ENCODE measurements around the gene PSMA3.
"Not testable (repeated sequence)": the region's sequence is repeated elsewhere in the genome, so short reads cannot be mapped to it uniquely, and the experiment has no call there.

PSMA3 gene

GRCh38 chr14:58244556-58245387 is at the start of gene PSMA3:
TSS of gene PSMA3 (plus strand) at chr14:58244843. CDS start at chr14:58244921, 78 bp downstream.
- DNase-seq, result peak; percentile 97

- no peak for DNase-seq
Observed at GRCh38 chr14:58196198-58196597, 48.4 kb upstream of the PSMA3 start.

GRCh38 chr14:58198086-58198485 is 46.6 kb upstream of the PSMA3 start:
- DNase-seq, result no peak

- DNase-seq, result peak; percentile 87
Observed at GRCh38 chr14:58199726-58200479, 44.7 kb upstream of the PSMA3 start, which contains the start of gene ACTR10. TSS of gene ACTR10 (plus strand) at chr14:58200149. CDS start at chr14:58200218, 69 bp downstream.

GRCh38 chr14:58200480-58200841 is 44.2 kb upstream of the PSMA3 start:
- DNase-seq, result no peak

- DNase-seq, result no peak
Observed at GRCh38 chr14:58200846-58201245, 43.8 kb upstream of the PSMA3 start.

- DNase-seq, result no peak
Observed at GRCh38 chr14:58213176-58213575, 31.5 kb upstream of the PSMA3 start.

- no peak for DNase-seq
Observed at GRCh38 chr14:58215191-58215914, 29.3 kb upstream of the PSMA3 start.

GRCh38 chr14:58216544-58216943 is 28.1 kb upstream of the PSMA3 start:
- DNase-seq, result no peak

- DNase-seq, result no peak
Observed at GRCh38 chr14:58227096-58227819, 17.4 kb upstream of the PSMA3 start.

GRCh38 chr14:58238252-58239243 is 6.1 kb upstream of the PSMA3 start:
- no peak for DNase-seq

GRCh38 chr14:58239244-58240195 is 5.1 kb upstream of the PSMA3 start:
- DNase-seq, result peak; percentile 84

GRCh38 chr14:58243790-58244555 is 670 bp upstream of the PSMA3 start:
- no peak for DNase-seq

- no peak for DNase-seq
Observed at GRCh38 chr14:58245562-58245961, 919 bp downstream of the PSMA3 start.

GRCh38 chr14:58249611-58250010 is 5.0 kb downstream of the PSMA3 start:
- DNase-seq, result no peak

GRCh38 chr14:58258156-58258555 is 13.5 kb downstream of the PSMA3 start:
- DNase-seq, result no peak

- DNase-seq, result not testable (repeated sequence)
Observed at GRCh38 chr14:58262005-58262404, 17.4 kb downstream of the PSMA3 start.

- DNase-seq, result no peak
Observed at GRCh38 chr14:58265401-58265800, 20.8 kb downstream of the PSMA3 start.

GRCh38 chr14:58270628-58271027 is 26.0 kb downstream of the PSMA3 start:
- no peak for DNase-seq
